Lower leg skin (tissue), 4 donors: Measurements from ENCODE around the gene TP53AIP1. TPM values are rescaled to one million over a fixed set of nuclear protein-coding genes. Genes with fewer than 3 reads are reported as not detected.

Experiments
- DNase-seq, 2 donors: peaks; one replicate each; pipeline ENCODE4 v3.0.0-alpha.2; 2019; ENCODE audit warnings: low spot score in 2 of 2
- H3K4me3 ChIP-seq: fragments of 200-600 bp; sonication (generic); 2 replicates; pipeline ENCODE4 v1.5.1; 2017; ENCODE audit warnings: mild to moderate bottlenecking, low read depth; ENCODE audit not compliant: poor library complexity, severe bottlenecking
- POLR2A ChIP-seq, 2 donors: fragments of 450-650 bp; IDR thresholded peaks; one replicate each; pipeline ENCODE4 v1.6.1; 2016 to 2017; ENCODE audit warnings: antibody characterized with exemption in 2 of 2, mild to moderate bottlenecking in 1 of 2, moderate library complexity in 1 of 2
- WGBS, 2 donors: methylation state at CpG; one replicate each; pipeline ENCODE4 v1.1.5; 2018; 5-methylcytosine and 5-hydroxymethylcytosine counted together
- intact Hi-C: fragments of 100-400 bp; cut with DNase I; formaldehyde crosslinking; loops from one replicate; pipeline ENCODE4 v1.15.0; 2023; ENCODE audit warnings: low total_unique reads
- total RNA-seq, 4 donors: library from RNA; depleted of rRNA; stranded (reverse); fragments of >200 nt; gene quantifications; one replicate each; pipeline ENCODE4 v1.1.0, GENCODE V29; 2016
- TF ChIP-seq, protein P1 (sequence below), 3 donors: fragments of 450-650 bp; IDR thresholded peaks; one replicate each; pipeline ENCODE4 v1.5.1; 2016; ENCODE audit warnings: antibody characterized with exemption in 3 of 3, mild to moderate bottlenecking in 3 of 3, moderate library complexity in 2 of 3

TP53AIP1 gene
- total RNA-seq, 4 donors from 2014 or later, result 9.2 to 17.3 (median 16.2) TPM

- intact Hi-C loops, result no loop called here
- 78 to 79% methylated on average over 9 to 10 of the region's 10 CpGs for WGBS, 2 donors
These were observed 7.7 kb downstream of the TP53AIP1 start for GRCh38 chr11:128934926-128935325.

GRCh38 chr11:128934351-128934750 is 8.3 kb downstream of the TP53AIP1 start:
- no peak overlapping the region for H3K4me3 ChIP-seq
- intact Hi-C loops, result no loop called here
- TF ChIP-seq POLR2A (IDR thresholded peaks at IDR 0.05), result no peak
- TF ChIP-seq, protein P1, sequence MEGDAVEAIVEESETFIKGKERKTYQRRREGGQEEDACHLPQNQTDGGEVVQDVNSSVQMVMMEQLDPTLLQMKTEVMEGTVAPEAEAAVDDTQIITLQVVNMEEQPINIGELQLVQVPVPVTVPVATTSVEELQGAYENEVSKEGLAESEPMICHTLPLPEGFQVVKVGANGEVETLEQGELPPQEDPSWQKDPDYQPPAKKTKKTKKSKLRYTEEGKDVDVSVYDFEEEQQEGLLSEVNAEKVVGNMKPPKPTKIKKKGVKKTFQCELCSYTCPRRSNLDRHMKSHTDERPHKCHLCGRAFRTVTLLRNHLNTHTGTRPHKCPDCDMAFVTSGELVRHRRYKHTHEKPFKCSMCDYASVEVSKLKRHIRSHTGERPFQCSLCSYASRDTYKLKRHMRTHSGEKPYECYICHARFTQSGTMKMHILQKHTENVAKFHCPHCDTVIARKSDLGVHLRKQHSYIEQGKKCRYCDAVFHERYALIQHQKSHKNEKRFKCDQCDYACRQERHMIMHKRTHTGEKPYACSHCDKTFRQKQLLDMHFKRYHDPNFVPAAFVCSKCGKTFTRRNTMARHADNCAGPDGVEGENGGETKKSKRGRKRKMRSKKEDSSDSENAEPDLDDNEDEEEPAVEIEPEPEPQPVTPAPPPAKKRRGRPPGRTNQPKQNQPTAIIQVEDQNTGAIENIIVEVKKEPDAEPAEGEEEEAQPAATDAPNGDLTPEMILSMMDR (IDR thresholded peaks at IDR 0.05), result no peak
- WGBS, 2 donors, result 92 to 96% methylated on average over 7 of the region's 7 CpGs
- no peak for DNase-seq

More at GRCh38 chr11:128934926-128935325, 7.7 kb downstream of the TP53AIP1 start:
- no peak overlapping the region for H3K4me3 ChIP-seq
- DNase-seq, result no peak
- TF ChIP-seq, protein P1 (IDR thresholded peaks at IDR 0.05), result no peak
- TF ChIP-seq POLR2A (IDR thresholded peaks at IDR 0.05), result no peak

- no peak for DNase-seq
- intact Hi-C loops, result no loop called here
- TF ChIP-seq, protein P1 (IDR thresholded peaks at IDR 0.05), result no peak
- no peak for TF ChIP-seq POLR2A (IDR thresholded peaks at IDR 0.05)
- H3K4me3 ChIP-seq, result no peak overlapping the region
- WGBS, 2 donors, result 79 to 82% methylated on average over 7 of the region's 7 CpGs
These were observed 9.0 kb downstream of the TP53AIP1 start for GRCh38 chr11:128933481-128934178.

DNA sequence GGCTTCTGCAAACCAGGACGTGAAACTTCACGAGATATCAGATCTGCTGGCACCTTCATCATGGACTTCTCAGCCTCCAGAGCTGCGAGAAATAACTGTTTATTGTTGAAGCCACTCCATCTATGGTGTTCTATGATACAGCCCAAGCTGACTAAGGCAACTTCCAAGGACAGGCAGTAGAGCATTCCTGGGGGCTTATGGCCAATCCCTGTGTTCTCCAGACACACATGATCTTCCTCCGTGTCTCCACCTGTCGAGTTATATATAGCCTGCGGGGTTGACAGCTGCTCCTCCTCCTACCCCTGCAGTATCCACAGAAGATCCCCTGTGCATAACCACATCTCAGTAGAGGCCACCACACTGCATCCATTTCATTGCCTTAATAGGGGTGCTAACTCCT is 11.0 kb downstream of the TP53AIP1 start:
- intact Hi-C loops, result no loop called here
- WGBS, 2 donors, result 53 to 62% methylated on average over 6 of the region's 6 CpGs
- TF ChIP-seq, protein P1 (IDR thresholded peaks at IDR 0.05), result no peak
- no peak overlapping the region for H3K4me3 ChIP-seq
- DNase-seq, result no peak

GRCh38 chr11:128931066-128931465 is 11.6 kb downstream of the TP53AIP1 start:
- TF ChIP-seq, protein P1 (IDR thresholded peaks at IDR 0.05), result no peak
- TF ChIP-seq POLR2A (IDR thresholded peaks at IDR 0.05), result no peak
- 71 to 91% methylated on average over 3 of the region's 3 CpGs for WGBS, 2 donors
- H3K4me3 ChIP-seq, result no peak overlapping the region
- no peak for DNase-seq
- intact Hi-C loops, result no loop called here

GRCh38 chr11:128929991-128930390 is 12.7 kb downstream of the TP53AIP1 start:
- TF ChIP-seq, protein P1 (IDR thresholded peaks at IDR 0.05), result no peak
- TF ChIP-seq POLR2A (IDR thresholded peaks at IDR 0.05), result no peak
- 72% methylated on average over 12 of the region's 12 CpGs for WGBS, 2 donors
- DNase-seq, result no peak
- intact Hi-C loops, result no loop called here
- no peak overlapping the region for H3K4me3 ChIP-seq
